ENCODE results near the gene THOC1. TPM values are rescaled to one million over a fixed set of nuclear protein-coding genes. Genes with fewer than 3 reads are reported as not detected.

The THOC1 gene
- total RNA-seq, 1 experiment from 2014 or later = 33.3 TPM

GRCh38 chr18:255171-255570 is 12.7 kb downstream of the THOC1 start:
- peaks cover 53% of the 10 kb centered on the region for H3K36me3 ChIP-seq (ENCODE audit: control insufficient read depth, insufficient read depth, low read length)
- BruUV-seq (replicated peaks) = no TSS peak
- intact Hi-C loops (cut with micrococcal nuclease; ENCODE audit: unreplicated experiment) = no loop called here
- no peaks in the 10 kb centered on the region for H3K27me3 ChIP-seq (ENCODE audit: control insufficient read depth, insufficient read depth, low read length)
- DNase-seq (ENCODE audit: low read depth, low spot score) (no peak), ATAC-seq (no peak)
- H3K4me3 ChIP-seq (ENCODE audit: low read depth in 2 of 2, low read length in 2 of 2) = no peak overlapping the region
- POLR2A ChIA-PET = no interaction called here
- no peaks in the 10 kb centered on the region for H3K9me3 ChIP-seq (ENCODE audit: control insufficient read depth, insufficient read depth, low read depth, low read length)
- CTCF ChIA-PET = no interaction called here
- in situ Hi-C loops (cut with HindIII; ENCODE audit: low pct_unique_long_range_greater_than_20kb, low sequenced_read_pairs) = no loop called here
- H3K27ac ChIP-seq (ENCODE audit: low read length) = no peak overlapping the region
- no peak for TF ChIP-seq REST (IDR thresholded peaks at IDR 0.05; ENCODE audit: insufficient read depth in 1 of 2, low read depth in 2 of 2, low read length in 1 of 2)
- no peak for TF ChIP-seq POLR2AphosphoS5 (IDR thresholded peaks at IDR 0.05; ENCODE audit: low read depth, low read length)
- no peak for TF ChIP-seq CTCF (IDR thresholded peaks at IDR 0.05)
- no peak for TF ChIP-seq SIN3A (IDR thresholded peaks at IDR 0.05; ENCODE audit: borderline replicate concordance, insufficient read depth, low read depth, low read length)
- no peak for TF ChIP-seq TCF7L2 (IDR thresholded peaks at IDR 0.05; ENCODE audit: low read depth, low read length)
- no peaks in the 10 kb centered on the region for H3K4me1 ChIP-seq (ENCODE audit: control insufficient read depth, insufficient read depth, low read length)

GRCh38 chr18:253121-253520 is 14.7 kb downstream of the THOC1 start:
- ChIA-PET CTCF (no interaction called here), POLR2A (no interaction called here)
- H3K36me3 ChIP-seq (ENCODE audit: control insufficient read depth, insufficient read depth, low read length) = peaks cover 37% of the 10 kb centered on the region
- H3K27me3 ChIP-seq (ENCODE audit: control insufficient read depth, insufficient read depth, low read length) = no peaks in the 10 kb centered on the region
- no peaks in the 10 kb centered on the region for H3K4me1 ChIP-seq (ENCODE audit: control insufficient read depth, insufficient read depth, low read length)
- TF ChIP-seq SIN3A (IDR thresholded peaks at IDR 0.05; ENCODE audit: borderline replicate concordance, insufficient read depth, low read depth, low read length) (no peak), TCF7L2 (IDR thresholded peaks at IDR 0.05; ENCODE audit: low read depth, low read length) (no peak), CTCF (IDR thresholded peaks at IDR 0.05) (no peak), REST (IDR thresholded peaks at IDR 0.05; ENCODE audit: insufficient read depth in 1 of 2, low read depth in 2 of 2, low read length in 1 of 2) (no peak), POLR2AphosphoS5 (IDR thresholded peaks at IDR 0.05; ENCODE audit: low read depth, low read length) (no peak)
- DNase-seq (ENCODE audit: low read depth, low spot score) (no peak), ATAC-seq (no peak)
- in situ Hi-C loops (cut with HindIII; ENCODE audit: low pct_unique_long_range_greater_than_20kb, low sequenced_read_pairs) (no loop called here), intact Hi-C loops (cut with micrococcal nuclease; ENCODE audit: unreplicated experiment) (no loop called here)
- no TSS peak for BruUV-seq (replicated peaks)
- no peak overlapping the region for H3K27ac ChIP-seq (ENCODE audit: low read length)
- no peak overlapping the region for H3K4me3 ChIP-seq (ENCODE audit: low read depth in 2 of 2, low read length in 2 of 2)
- no peaks in the 10 kb centered on the region for H3K9me3 ChIP-seq (ENCODE audit: control insufficient read depth, insufficient read depth, low read depth, low read length)

Measured in Panc1 (cell line).